H9 (cell line): Measurements from ENCODE around the gene IMMP2L. TPM values are rescaled to one million over a fixed set of nuclear protein-coding genes. Genes with fewer than 3 reads are reported as not detected.

ENCODE experiments used
- DNase-seq: peaks from one replicate; pipeline ENCODE4 v3.0.0-alpha.2; 2017
- H2AFZ ChIP-seq: one replicate; pipeline ENCODE4 v1.6.1; 2013; ENCODE audit warnings: mild to moderate bottlenecking, low read length, control low read depth, moderate library complexity
- H2AK5ac ChIP-seq: 2 replicates; pipeline ENCODE4 v1.6.1; 2013; ENCODE audit warnings: low read length, control low read depth, mixed read lengths; ENCODE audit not compliant: insufficient read length
- H2BK120ac ChIP-seq: one replicate; pipeline ENCODE4 v1.6.1; 2013; ENCODE audit warnings: low read depth, mild to moderate bottlenecking, low read length, control low read depth, inconsistent platforms; ENCODE audit not compliant: poor library complexity, severe bottlenecking
- H2BK12ac ChIP-seq: 2 replicates; pipeline ENCODE4 v1.6.1; 2013; ENCODE audit warnings: low read length, control low read depth, mixed read lengths, low read depth; ENCODE audit not compliant: insufficient read length
- H2BK15ac ChIP-seq: 2 replicates; pipeline ENCODE4 v1.6.1; 2013; ENCODE audit warnings: low read depth, low read length, control low read depth
- H2BK20ac ChIP-seq: one replicate; pipeline ENCODE4 v1.6.1; 2013; ENCODE audit warnings: low read depth, mild to moderate bottlenecking, low read length, control low read depth, inconsistent platforms; ENCODE audit not compliant: poor library complexity, severe bottlenecking
- H2BK5ac ChIP-seq: 2 replicates; pipeline ENCODE4 v1.6.1; 2013; ENCODE audit warnings: low read length, control low read depth, mixed read lengths; ENCODE audit not compliant: insufficient read length
- H3K14ac ChIP-seq: 2 replicates; pipeline ENCODE4 v1.6.1; 2013; ENCODE audit warnings: low read length, control low read depth; ENCODE audit not compliant: insufficient read depth
- H3K18ac ChIP-seq: 2 replicates; pipeline ENCODE4 v1.6.1; 2013; ENCODE audit warnings: low read depth, mild to moderate bottlenecking, mixed read lengths, low read length, control low read depth; ENCODE audit not compliant: insufficient read length
- H3K23ac ChIP-seq: 2 replicates; pipeline ENCODE4 v1.6.1; 2013; ENCODE audit warnings: low read length, control low read depth, mixed read lengths, low read depth; ENCODE audit not compliant: insufficient read length
- H3K23me2 ChIP-seq: 2 replicates; pipeline ENCODE4 v1.6.1; 2013; ENCODE audit warnings: low read depth, mild to moderate bottlenecking, mixed read lengths, low read length, control low read depth; ENCODE audit not compliant: insufficient read length, poor library complexity, severe bottlenecking
- H3K27ac ChIP-seq: 2 replicates; pipeline ENCODE4 v1.5.1; 2013; ENCODE audit warnings: low read length, control low read depth, mixed read lengths, low read depth; ENCODE audit not compliant: insufficient read length
- H3K27me3 ChIP-seq: 2 replicates; pipeline ENCODE4 v1.6.1; 2013; ENCODE audit warnings: low read length, control low read depth, inconsistent platforms; ENCODE audit not compliant: insufficient read depth
- H3K4ac ChIP-seq: 2 replicates; pipeline ENCODE4 v1.6.1; 2013; ENCODE audit warnings: low read depth, mild to moderate bottlenecking, control low read depth, inconsistent platforms, low read length, moderate library complexity
- H3K4me1 ChIP-seq: 2 replicates; pipeline ENCODE4 v1.6.1; 2013; ENCODE audit warnings: low read length, control low read depth, inconsistent platforms; ENCODE audit not compliant: insufficient read depth
- H3K4me2 ChIP-seq: 2 replicates; pipeline ENCODE4 v1.6.1; 2013; ENCODE audit warnings: low read length, control low read depth, mixed read lengths; ENCODE audit not compliant: insufficient read length, insufficient read depth
- H3K56ac ChIP-seq: 2 replicates; pipeline ENCODE4 v1.6.1; 2013; ENCODE audit warnings: low read depth, mild to moderate bottlenecking, mixed read lengths, low read length, control low read depth; ENCODE audit not compliant: insufficient read length
- H3K79me1 ChIP-seq: 2 replicates; pipeline ENCODE4 v1.6.1; 2013; ENCODE audit warnings: low read depth, mild to moderate bottlenecking, moderate library complexity, low read length, control low read depth, inconsistent platforms; ENCODE audit not compliant: insufficient read depth, poor library complexity, severe bottlenecking
- H3K79me2 ChIP-seq: 2 replicates; pipeline ENCODE4 v1.6.1; 2013; ENCODE audit warnings: low read length, control low read depth, inconsistent platforms; ENCODE audit not compliant: insufficient read depth
- H3K9ac ChIP-seq: 2 replicates; pipeline ENCODE4 v1.6.1; 2013; ENCODE audit warnings: low read length, control low read depth, mixed read lengths; ENCODE audit not compliant: insufficient read length; ENCODE audit errors: extremely low read depth
- H3K9me3 ChIP-seq: one replicate; pipeline ENCODE4 v1.6.1; 2013; ENCODE audit warnings: low read depth, low read length, inconsistent platforms; ENCODE audit not compliant: control insufficient read depth
- H3T11ph ChIP-seq: one replicate; pipeline ENCODE4 v1.6.1; 2013; ENCODE audit warnings: mild to moderate bottlenecking, low read length, control low read depth, inconsistent platforms
- H4K20me1 ChIP-seq: one replicate; pipeline ENCODE4 v1.6.1; 2013; ENCODE audit not compliant: control insufficient read depth, insufficient read length, insufficient read depth
- H4K5ac ChIP-seq: 2 replicates; pipeline ENCODE4 v1.6.1; 2013; ENCODE audit warnings: low read depth, mild to moderate bottlenecking, mixed read lengths, low read length, control low read depth; ENCODE audit not compliant: insufficient read length
- H4K8ac ChIP-seq: replicated peaks from 2 replicates; pipeline ENCODE4 v1.6.1; 2013; ENCODE audit warnings: low read length, control low read depth, mixed read lengths, low read depth; ENCODE audit not compliant: insufficient read length
- H4K91ac ChIP-seq: 2 replicates; pipeline ENCODE4 v1.6.1; 2013; ENCODE audit warnings: low read depth, mild to moderate bottlenecking, moderate library complexity, mixed read lengths, low read length, control low read depth; ENCODE audit not compliant: insufficient read length
- H3K27ac Mint-ChIP-seq, 3 experiments: 2 replicates in 2 of 3; 3 replicates in 1 of 3; pipeline ENCODE4 v1.8.0; 2020 to 2021; ENCODE audit warnings: mixed read lengths in 3 of 3, mild to moderate bottlenecking in 1 of 3, moderate library complexity in 1 of 3
- H3K27me3 Mint-ChIP-seq: 2 replicates; pipeline ENCODE4 v1.8.0; 2021; ENCODE audit warnings: low read depth, mild to moderate bottlenecking, moderate library complexity, mixed read lengths
- H3K36me3 Mint-ChIP-seq, 3 experiments: 2 replicates in 2 of 3; 3 replicates in 1 of 3; pipeline ENCODE4 v1.8.0; 2020 to 2021; ENCODE audit warnings: low read depth in 3 of 3, mixed read lengths in 3 of 3; ENCODE audit not compliant: insufficient read depth in 1 of 3
- H3K4me1 Mint-ChIP-seq, 2 experiments: 2 replicates each; pipeline ENCODE4 v1.8.0; 2020; ENCODE audit warnings: mixed read lengths in 2 of 2
- H3K4me3 Mint-ChIP-seq, 2 experiments: 2 replicates in 1 of 2; 3 replicates in 1 of 2; pipeline ENCODE4 v1.8.0; 2020 to 2021; ENCODE audit warnings: mild to moderate bottlenecking in 2 of 2, mixed read lengths in 2 of 2, moderate library complexity in 1 of 2
- H3K9me3 Mint-ChIP-seq, 2 experiments: 2 replicates in 1 of 2; 3 replicates in 1 of 2; pipeline ENCODE4 v1.8.0; 2020; ENCODE audit warnings: mild to moderate bottlenecking in 2 of 2, mixed read lengths in 2 of 2, moderate library complexity in 1 of 2
- WGBS: extraction: QIAGEN DNeasy Blood & Tissue Kit; methylation state at CpG from one replicate; pipeline ENCODE4 v1.1.7; 2013; ENCODE audit warnings: missing lambda C conversion rate, low lambda C conversion rate, mixed read lengths; ENCODE audit not compliant: insufficient read length; ENCODE audit errors: extremely low coverage; 5-methylcytosine and 5-hydroxymethylcytosine counted together
- total RNA-seq: library from RNA; stranded (reverse); gene quantifications from 2 replicates; pipeline ENCODE4 v1.2.1, GENCODE V29; 2021
- TF ChIP-seq, protein P1 (sequence below): fragments of 200-600 bp; sonication (generic); conservative IDR thresholded peaks from 3 replicates; pipeline ENCODE4 v1.8.0; 2021; ENCODE audit warnings: antibody characterized with exemption, mild to moderate bottlenecking

Gene IMMP2L
- total RNA-seq, 1 experiment from 2014 or later: 14.7 TPM

DNA sequence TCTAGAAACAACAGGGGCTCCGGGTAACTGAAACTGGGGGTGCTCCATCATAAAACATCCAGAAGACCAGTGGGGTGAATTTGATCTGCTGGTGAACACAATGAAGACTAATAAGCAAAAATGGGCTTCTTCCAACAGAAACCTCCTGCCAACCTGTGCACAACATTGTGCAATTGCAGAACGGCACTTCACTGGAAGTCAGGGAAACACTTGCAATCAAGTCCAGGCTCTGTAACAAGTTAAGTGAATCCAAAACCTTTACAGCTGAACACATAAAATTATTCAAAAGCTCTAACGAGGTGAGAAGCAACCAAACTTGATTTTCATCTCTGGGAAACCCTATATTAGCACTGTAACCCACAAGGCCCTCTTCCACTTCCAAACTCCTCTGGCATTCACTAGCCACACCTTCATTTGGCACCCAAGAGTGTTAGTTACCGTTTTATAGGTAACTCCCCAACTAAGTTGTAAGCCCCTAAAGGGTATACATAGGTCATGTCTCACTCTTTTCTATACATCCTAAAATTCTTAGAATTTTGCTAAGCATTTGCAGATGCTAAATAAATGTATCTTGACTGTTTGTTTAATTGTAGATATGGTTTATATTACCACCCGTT, 22.0 kb downstream of the IMMP2L start:
- WGBS: no CpG with 5 or more reads among the region's 5 CpGs

More for the DNA sequence above, 22.0 kb downstream of the IMMP2L start:
- Histone ChIP-seq H3K4me1 (no peaks in the 10 kb centered on the region), H3K79me2 (no peaks in the 10 kb centered on the region), H2BK15ac (no peak overlapping the region), H3K9ac (no peak overlapping the region), H3K14ac (no peak overlapping the region), H2BK5ac (no peak overlapping the region), H3K4me2 (no peak overlapping the region), H4K20me1 (no peaks in the 10 kb centered on the region), H4K5ac (no peak overlapping the region), H3K79me1 (no peaks in the 10 kb centered on the region), H2AFZ (no peak overlapping the region), H3K23ac (no peak overlapping the region), H3K18ac (no peak overlapping the region), H3K9me3 (no peaks in the 10 kb centered on the region), H3T11ph (no peak overlapping the region), H4K8ac (no peak overlapping the region), H2AK5ac (no peak overlapping the region), H3K27ac (no peak overlapping the region), H3K4ac (no peak overlapping the region), H3K56ac (no peak overlapping the region), H3K23me2 (no peaks in the 10 kb centered on the region), H2BK12ac (no peak overlapping the region), H3K27me3 (no peaks in the 10 kb centered on the region), H2BK120ac (no peak overlapping the region), H4K91ac (no peak overlapping the region), H2BK20ac (no peak overlapping the region)
- Mint-ChIP-seq H3K27me3 (no peaks in the 10 kb centered on the region), H3K4me1 (peaks cover 5 to 6% of the 10 kb centered on the region in 2 experiments), H3K4me3 (no peak overlapping the region), H3K36me3 (no peaks in the 10 kb centered on the region), H3K9me3 (no peaks in the 10 kb centered on the region), H3K27ac (no peak overlapping the region; a peak in 1 of 7 replicates)
- TF ChIP-seq, protein P1, sequence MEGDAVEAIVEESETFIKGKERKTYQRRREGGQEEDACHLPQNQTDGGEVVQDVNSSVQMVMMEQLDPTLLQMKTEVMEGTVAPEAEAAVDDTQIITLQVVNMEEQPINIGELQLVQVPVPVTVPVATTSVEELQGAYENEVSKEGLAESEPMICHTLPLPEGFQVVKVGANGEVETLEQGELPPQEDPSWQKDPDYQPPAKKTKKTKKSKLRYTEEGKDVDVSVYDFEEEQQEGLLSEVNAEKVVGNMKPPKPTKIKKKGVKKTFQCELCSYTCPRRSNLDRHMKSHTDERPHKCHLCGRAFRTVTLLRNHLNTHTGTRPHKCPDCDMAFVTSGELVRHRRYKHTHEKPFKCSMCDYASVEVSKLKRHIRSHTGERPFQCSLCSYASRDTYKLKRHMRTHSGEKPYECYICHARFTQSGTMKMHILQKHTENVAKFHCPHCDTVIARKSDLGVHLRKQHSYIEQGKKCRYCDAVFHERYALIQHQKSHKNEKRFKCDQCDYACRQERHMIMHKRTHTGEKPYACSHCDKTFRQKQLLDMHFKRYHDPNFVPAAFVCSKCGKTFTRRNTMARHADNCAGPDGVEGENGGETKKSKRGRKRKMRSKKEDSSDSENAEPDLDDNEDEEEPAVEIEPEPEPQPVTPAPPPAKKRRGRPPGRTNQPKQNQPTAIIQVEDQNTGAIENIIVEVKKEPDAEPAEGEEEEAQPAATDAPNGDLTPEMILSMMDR: no peak
- no peak for DNase-seq
